GM12892 (cell line): ENCODE data around the gene RAB3GAP2.

Experiments
- POLR2A ChIP-seq: IDR thresholded peaks from 2 replicates; pipeline ENCODE4 v1.6.1; 2011; ENCODE audit warnings: low read depth, low read length, control low read depth
- POLR2AphosphoS5 ChIP-seq: IDR thresholded peaks from 2 replicates; pipeline ENCODE4 v1.6.1; 2011; ENCODE audit warnings: low read depth, low read length, control low read depth

GRCh38 chr1:220124542-220124941 lies 147.7 kb downstream of the RAB3GAP2 start:
- no peak for TF ChIP-seq POLR2A
- TF ChIP-seq POLR2AphosphoS5, result no peak
